OCI-M2 (cell line): ENCODE data around the gene GPD1L.
"Not testable (repeated sequence)": the region's sequence is repeated elsewhere in the genome, so short reads cannot be mapped to it uniquely, and the experiment has no call there.

ENCODE experiments used
- DNase-seq: peaks from one replicate; lab custom pipeline; 2025; ENCODE audit not compliant: unreplicated experiment; lab: John Stamatoyannopoulos, UW

The GPD1L gene

GRCh38 chr3:32106132-32106928 lies at the start of gene GPD1L:
TSS of gene GPD1L (plus strand) at chr3:32106620. CDS start at chr3:32106712, 92 bp downstream.
- DNase-seq = peak; percentile 51

GRCh38 chr3:32058465-32058864 lies 48.0 kb upstream of the GPD1L start:
- DNase-seq = not testable (repeated sequence)

GRCh38 chr3:32062950-32063582 lies 43.4 kb upstream of the GPD1L start:
- DNase-seq = no peak

- DNase-seq = no peak
These were observed 39.7 kb upstream of the GPD1L start for GRCh38 chr3:32066686-32067085.

GRCh38 chr3:32074194-32074593 lies 32.2 kb upstream of the GPD1L start:
- DNase-seq = peak; percentile 22

- no peak for DNase-seq
These were observed 29.9 kb upstream of the GPD1L start for GRCh38 chr3:32076566-32076965.

- no peak for DNase-seq
These were observed 28.9 kb upstream of the GPD1L start for GRCh38 chr3:32077260-32078084.

GRCh38 chr3:32078085-32078634 lies 28.3 kb upstream of the GPD1L start:
- no peak for DNase-seq

- no peak for DNase-seq
These were observed 27.6 kb upstream of the GPD1L start for GRCh38 chr3:32078864-32079263.

- DNase-seq = no peak
These were observed 23.7 kb upstream of the GPD1L start for GRCh38 chr3:32082721-32083120.

- no peak for DNase-seq
These were observed 22.6 kb upstream of the GPD1L start for GRCh38 chr3:32083702-32084270.

GRCh38 chr3:32084870-32085269 lies 21.6 kb upstream of the GPD1L start:
- DNase-seq = no peak

- DNase-seq = no peak
These were observed 20.0 kb upstream of the GPD1L start for GRCh38 chr3:32086464-32086863.

- no peak for DNase-seq
These were observed 16.9 kb upstream of the GPD1L start for GRCh38 chr3:32089476-32089875.

GRCh38 chr3:32093204-32093603 lies 13.2 kb upstream of the GPD1L start:
- DNase-seq = no peak

GRCh38 chr3:32095431-32095830 lies 11.0 kb upstream of the GPD1L start:
- DNase-seq = no peak

GRCh38 chr3:32097768-32098167 lies 8.7 kb upstream of the GPD1L start:
- no peak for DNase-seq

- no peak for DNase-seq
These were observed 7.9 kb upstream of the GPD1L start for GRCh38 chr3:32098528-32098927.

GRCh38 chr3:32100465-32100864 lies 6.0 kb upstream of the GPD1L start:
- DNase-seq = no peak

GRCh38 chr3:32102289-32102688 lies 4.1 kb upstream of the GPD1L start:
- no peak for DNase-seq

- DNase-seq = no peak
These were observed 1.9 kb upstream of the GPD1L start for GRCh38 chr3:32104492-32104891.
